ENCODE results near the gene CCDC7.

- TF ChIP-seq, protein P1, sequence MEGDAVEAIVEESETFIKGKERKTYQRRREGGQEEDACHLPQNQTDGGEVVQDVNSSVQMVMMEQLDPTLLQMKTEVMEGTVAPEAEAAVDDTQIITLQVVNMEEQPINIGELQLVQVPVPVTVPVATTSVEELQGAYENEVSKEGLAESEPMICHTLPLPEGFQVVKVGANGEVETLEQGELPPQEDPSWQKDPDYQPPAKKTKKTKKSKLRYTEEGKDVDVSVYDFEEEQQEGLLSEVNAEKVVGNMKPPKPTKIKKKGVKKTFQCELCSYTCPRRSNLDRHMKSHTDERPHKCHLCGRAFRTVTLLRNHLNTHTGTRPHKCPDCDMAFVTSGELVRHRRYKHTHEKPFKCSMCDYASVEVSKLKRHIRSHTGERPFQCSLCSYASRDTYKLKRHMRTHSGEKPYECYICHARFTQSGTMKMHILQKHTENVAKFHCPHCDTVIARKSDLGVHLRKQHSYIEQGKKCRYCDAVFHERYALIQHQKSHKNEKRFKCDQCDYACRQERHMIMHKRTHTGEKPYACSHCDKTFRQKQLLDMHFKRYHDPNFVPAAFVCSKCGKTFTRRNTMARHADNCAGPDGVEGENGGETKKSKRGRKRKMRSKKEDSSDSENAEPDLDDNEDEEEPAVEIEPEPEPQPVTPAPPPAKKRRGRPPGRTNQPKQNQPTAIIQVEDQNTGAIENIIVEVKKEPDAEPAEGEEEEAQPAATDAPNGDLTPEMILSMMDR (IDR thresholded peaks at IDR 0.05 in 2 of 3, conservative IDR thresholded peaks at IDR 0.05 in 1 of 3; ENCODE audit: borderline replicate concordance in 1 of 3, insufficient read depth in 1 of 3, low read depth in 2 of 3, low read length in 2 of 3) = no peak
- TF ChIP-seq SP1 (IDR thresholded peaks at IDR 0.05; ENCODE audit: low read depth) (no peak), TCF7L2 (IDR thresholded peaks at IDR 0.05; ENCODE audit: borderline replicate concordance, extremely low read depth, insufficient read depth, insufficient read length) (no peak), POLR2A (IDR thresholded peaks at IDR 0.05; ENCODE audit: borderline replicate concordance, extremely low read depth, insufficient read depth, insufficient read length) (no peak), ATF3 (IDR thresholded peaks at IDR 0.05) (no peak), SRF (IDR thresholded peaks at IDR 0.05; ENCODE audit: low read depth) (no peak), EZH2 (IDR thresholded peaks at IDR 0.05) (no peak)
- TF ChIP-seq, protein P2, sequence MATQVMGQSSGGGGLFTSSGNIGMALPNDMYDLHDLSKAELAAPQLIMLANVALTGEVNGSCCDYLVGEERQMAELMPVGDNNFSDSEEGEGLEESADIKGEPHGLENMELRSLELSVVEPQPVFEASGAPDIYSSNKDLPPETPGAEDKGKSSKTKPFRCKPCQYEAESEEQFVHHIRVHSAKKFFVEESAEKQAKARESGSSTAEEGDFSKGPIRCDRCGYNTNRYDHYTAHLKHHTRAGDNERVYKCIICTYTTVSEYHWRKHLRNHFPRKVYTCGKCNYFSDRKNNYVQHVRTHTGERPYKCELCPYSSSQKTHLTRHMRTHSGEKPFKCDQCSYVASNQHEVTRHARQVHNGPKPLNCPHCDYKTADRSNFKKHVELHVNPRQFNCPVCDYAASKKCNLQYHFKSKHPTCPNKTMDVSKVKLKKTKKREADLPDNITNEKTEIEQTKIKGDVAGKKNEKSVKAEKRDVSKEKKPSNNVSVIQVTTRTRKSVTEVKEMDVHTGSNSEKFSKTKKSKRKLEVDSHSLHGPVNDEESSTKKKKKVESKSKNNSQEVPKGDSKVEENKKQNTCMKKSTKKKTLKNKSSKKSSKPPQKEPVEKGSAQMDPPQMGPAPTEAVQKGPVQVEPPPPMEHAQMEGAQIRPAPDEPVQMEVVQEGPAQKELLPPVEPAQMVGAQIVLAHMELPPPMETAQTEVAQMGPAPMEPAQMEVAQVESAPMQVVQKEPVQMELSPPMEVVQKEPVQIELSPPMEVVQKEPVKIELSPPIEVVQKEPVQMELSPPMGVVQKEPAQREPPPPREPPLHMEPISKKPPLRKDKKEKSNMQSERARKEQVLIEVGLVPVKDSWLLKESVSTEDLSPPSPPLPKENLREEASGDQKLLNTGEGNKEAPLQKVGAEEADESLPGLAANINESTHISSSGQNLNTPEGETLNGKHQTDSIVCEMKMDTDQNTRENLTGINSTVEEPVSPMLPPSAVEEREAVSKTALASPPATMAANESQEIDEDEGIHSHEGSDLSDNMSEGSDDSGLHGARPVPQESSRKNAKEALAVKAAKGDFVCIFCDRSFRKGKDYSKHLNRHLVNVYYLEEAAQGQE (IDR thresholded peaks at IDR 0.05; ENCODE audit: low read depth) = no peak
- TF ChIP-seq, protein P3, sequence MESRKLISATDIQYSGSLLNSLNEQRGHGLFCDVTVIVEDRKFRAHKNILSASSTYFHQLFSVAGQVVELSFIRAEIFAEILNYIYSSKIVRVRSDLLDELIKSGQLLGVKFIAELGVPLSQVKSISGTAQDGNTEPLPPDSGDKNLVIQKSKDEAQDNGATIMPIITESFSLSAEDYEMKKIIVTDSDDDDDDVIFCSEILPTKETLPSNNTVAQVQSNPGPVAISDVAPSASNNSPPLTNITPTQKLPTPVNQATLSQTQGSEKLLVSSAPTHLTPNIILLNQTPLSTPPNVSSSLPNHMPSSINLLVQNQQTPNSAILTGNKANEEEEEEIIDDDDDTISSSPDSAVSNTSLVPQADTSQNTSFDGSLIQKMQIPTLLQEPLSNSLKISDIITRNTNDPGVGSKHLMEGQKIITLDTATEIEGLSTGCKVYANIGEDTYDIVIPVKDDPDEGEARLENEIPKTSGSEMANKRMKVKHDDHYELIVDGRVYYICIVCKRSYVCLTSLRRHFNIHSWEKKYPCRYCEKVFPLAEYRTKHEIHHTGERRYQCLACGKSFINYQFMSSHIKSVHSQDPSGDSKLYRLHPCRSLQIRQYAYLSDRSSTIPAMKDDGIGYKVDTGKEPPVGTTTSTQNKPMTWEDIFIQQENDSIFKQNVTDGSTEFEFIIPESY (IDR thresholded peaks at IDR 0.05; ENCODE audit: extremely low read depth, insufficient replicate concordance, low read length) = no peak
Observed at GRCh38 chr10:32556783-32557395, 110.9 kb downstream of the CCDC7 start.
